ENCODE results near the gene GRAMD1A. TPM values are rescaled to one million over a fixed set of nuclear protein-coding genes. Genes with fewer than 3 reads are reported as not detected.

GRAMD1A gene
- total and polyA plus RNA-seq, 9 of the 15 experiments (the other 6 are each of a cell fraction or from before 2014, with no cell fraction given): 1.4 to 63.8 (median 38.5) TPM

- TF ChIP-seq BCLAF1 (IDR thresholded peaks at IDR 0.05; ENCODE audit: borderline replicate concordance in 1 of 2, control insufficient read depth in 1 of 2, low read depth in 2 of 2, low read length in 1 of 2) (no peak), PTBP1 (IDR thresholded peaks at IDR 0.05; ENCODE audit: low read depth, low read length) (0 out of 2 replicates have a peak, but pooled peaks have one; percentile 55), FOS (IDR thresholded peaks at IDR 0.05; ENCODE audit: extremely low read depth, insufficient read length) (no peak), ZZZ3 (IDR thresholded peaks at IDR 0.05) (no peak), BRD9 (IDR thresholded peaks at IDR 0.05; ENCODE audit: low read depth, partially characterized antibody) (no peak), ETS2 (tag; IDR thresholded peaks at IDR 0.05; ENCODE audit: borderline replicate concordance, poor library complexity, severe bottlenecking) (no peak), BCOR (IDR thresholded peaks at IDR 0.05) (peak; percentile 80), RBM25 (IDR thresholded peaks at IDR 0.05; ENCODE audit: low read depth, low read length, severe bottlenecking) (peak; percentile 94), MXI1 (IDR thresholded peaks at IDR 0.05; ENCODE audit: low read depth, low read length) (no peak), FOXM1 (IDR thresholded peaks at IDR 0.05; ENCODE audit: low read depth) (no peak), FOXM1 (CRISPR knock-in tag; IDR thresholded peaks at IDR 0.05; ENCODE audit: low read depth) (no peak), CSDE1 (IDR thresholded peaks at IDR 0.05) (no peak), ZNF280B (CRISPR knock-in tag; IDR thresholded peaks at IDR 0.05) (no peak), ARID1B (IDR thresholded peaks at IDR 0.05) (no peak), CTCFL (IDR thresholded peaks at IDR 0.05; ENCODE audit: borderline replicate concordance, insufficient read depth, low read depth, low read length, poor library complexity, severe bottlenecking) (no peak), TEAD1 (CRISPR knock-in tag; IDR thresholded peaks at IDR 0.05) (no peak), ZFPM2 (CRISPR knock-in tag; IDR thresholded peaks at IDR 0.05) (no peak), SRSF1 (IDR thresholded peaks at IDR 0.05; ENCODE audit: low read depth, low read length) (no peak), HEY1 (CRISPR knock-in tag; IDR thresholded peaks at IDR 0.05; ENCODE audit: borderline replicate concordance) (no peak), ZFP36 (IDR thresholded peaks at IDR 0.05; ENCODE audit: low read depth, low read length, partially characterized antibody) (peak; percentile 89), MEF2A (IDR thresholded peaks at IDR 0.05; ENCODE audit: control insufficient read depth, low read depth, low read length) (no peak)
Observed at GRCh38 chr19:35009424-35010415, 9.6 kb downstream of the GRAMD1A start (continued).
